GM12878 (cell line): ENCODE measurements around the gene ERCC5. TPM values are rescaled to one million over a fixed set of nuclear protein-coding genes. Genes with fewer than 3 reads are reported as not detected.
A peak's percentile ranks its signal among the peaks of the same experiment; 100 is the strongest.

Experiments
- ATF3 ChIP-seq: IDR thresholded peaks from 2 replicates; pipeline ENCODE4 v1.6.1; 2011; ENCODE audit warnings: low read depth, mild to moderate bottlenecking, low read length, moderate library complexity, borderline replicate concordance; ENCODE audit errors: extremely low read depth
- ATF7 ChIP-seq: fragments of 450-650 bp; IDR thresholded peaks from 2 replicates; pipeline ENCODE4 v1.6.1; 2016; ENCODE audit warnings: low read depth, mild to moderate bottlenecking
- CEBPB ChIP-seq, 2 experiments: fragments of 150-350 bp in 1 of 2; IDR thresholded peaks; 2 replicates each; pipeline ENCODE4 v1.6.1; 2012 to 2014; ENCODE audit warnings: low read depth in 2 of 2, low read length in 2 of 2, borderline replicate concordance in 1 of 2, inconsistent platforms in 1 of 2
- CHD2 ChIP-seq: IDR thresholded peaks from 2 replicates; pipeline ENCODE4 v1.6.1; 2011; ENCODE audit warnings: low read depth, low read length, improper control_type of control experiment, borderline replicate concordance
- CHD4 ChIP-seq: fragments of 200-600 bp; sonication (generic); IDR thresholded peaks from 2 replicates; pipeline ENCODE4 v1.6.1; 2016; ENCODE audit warnings: mild to moderate bottlenecking
- CREB1 ChIP-seq: IDR thresholded peaks from 2 replicates; pipeline ENCODE4 v1.6.1; 2012; ENCODE audit warnings: low read depth, mild to moderate bottlenecking, inconsistent platforms
- E2F4 ChIP-seq: IDR thresholded peaks from 2 replicates; pipeline ENCODE4 v1.6.1; 2012; ENCODE audit warnings: low read depth, low read length, improper control_type of control experiment
- HDGF ChIP-seq: fragments of 450-650 bp; IDR thresholded peaks from 2 replicates; pipeline ENCODE4 v1.6.1; 2016; ENCODE audit warnings: antibody characterized with exemption
- IKZF1 ChIP-seq: fragments of 450-650 bp; conservative IDR thresholded peaks from 2 replicates; pipeline ENCODE4 v1.6.1; 2017; ENCODE audit warnings: antibody characterized with exemption, mild to moderate bottlenecking
- LARP7 ChIP-seq: fragments of 450-650 bp; IDR thresholded peaks from 2 replicates; pipeline ENCODE4 v1.6.1; 2017; ENCODE audit warnings: mild to moderate bottlenecking
- MLLT1 ChIP-seq: fragments of 450-650 bp; IDR thresholded peaks from 2 replicates; pipeline ENCODE4 v1.6.1; 2016; ENCODE audit warnings: mild to moderate bottlenecking
- MYC ChIP-seq: IDR thresholded peaks from 2 replicates; pipeline ENCODE4 v1.6.1; 2011; ENCODE audit warnings: mild to moderate bottlenecking, low read length, moderate library complexity, inconsistent platforms; ENCODE audit not compliant: insufficient read depth, insufficient replicate concordance, insufficient read length, severe bottlenecking
- NFYB ChIP-seq: IDR thresholded peaks from 2 replicates; pipeline ENCODE4 v1.6.1; 2011; ENCODE audit warnings: low read depth, mild to moderate bottlenecking, low read length, improper control_type of control experiment, moderate library complexity; ENCODE audit not compliant: insufficient read depth
- PKNOX1 ChIP-seq: fragments of 450-650 bp; IDR thresholded peaks from 2 replicates; pipeline ENCODE4 v1.6.1; 2016; ENCODE audit warnings: mild to moderate bottlenecking
- PML ChIP-seq: IDR thresholded peaks from 2 replicates; pipeline ENCODE4 v1.6.1; 2012; ENCODE audit warnings: low read length, inconsistent platforms
- POU2F2 ChIP-seq: IDR thresholded peaks from 3 replicates; pipeline ENCODE4 v1.6.1; 2011; ENCODE audit warnings: low read depth, mild to moderate bottlenecking, low read length, borderline replicate concordance
- RBBP5 ChIP-seq: fragments of 200-600 bp; sonication (generic); conservative IDR thresholded peaks from 2 replicates; pipeline ENCODE4 v1.6.1; 2016
- SIX5 ChIP-seq: IDR thresholded peaks from 2 replicates; pipeline ENCODE4 v1.6.1; 2011; ENCODE audit warnings: mild to moderate bottlenecking, low read depth, low read length, moderate library complexity; ENCODE audit not compliant: severe bottlenecking
- SREBF1 ChIP-seq: IDR thresholded peaks from 2 replicates; pipeline ENCODE4 v1.6.1; 2012; ENCODE audit warnings: mild to moderate bottlenecking, low read length
- SREBF2 ChIP-seq: IDR thresholded peaks from 2 replicates; pipeline ENCODE4 v1.6.1; 2012; ENCODE audit warnings: mild to moderate bottlenecking, low read length
- STAT3 ChIP-seq: IDR thresholded peaks from 2 replicates; pipeline ENCODE4 v1.6.1; 2011; ENCODE audit warnings: low read depth, low read length, improper control_type of control experiment
- TARDBP ChIP-seq: IDR thresholded peaks from 2 replicates; pipeline ENCODE4 v1.6.1; 2016; ENCODE audit warnings: borderline replicate concordance
- TBL1XR1 ChIP-seq: IDR thresholded peaks from 2 replicates; pipeline ENCODE4 v1.6.1; 2012; ENCODE audit warnings: low read depth, low read length, improper control_type of control experiment
- TCF7 ChIP-seq: IDR thresholded peaks from 2 replicates; pipeline ENCODE4 v1.6.1; 2014; ENCODE audit warnings: antibody characterized with exemption, borderline replicate concordance
- YBX1 ChIP-seq: fragments of 450-650 bp; IDR thresholded peaks from 2 replicates; pipeline ENCODE4 v1.6.1; 2016; ENCODE audit warnings: antibody characterized with exemption
- ZNF24 ChIP-seq: fragments of 450-650 bp; IDR thresholded peaks from 2 replicates; pipeline ENCODE4 v1.6.1; 2017; ENCODE audit warnings: antibody characterized with exemption, mild to moderate bottlenecking
- ZNF384 ChIP-seq: IDR thresholded peaks from 2 replicates; pipeline ENCODE4 v1.6.1; 2012; ENCODE audit warnings: low read depth, mild to moderate bottlenecking, low read length, improper control_type of control experiment, borderline replicate concordance
- ZNF622 ChIP-seq: fragments of 450-650 bp; IDR thresholded peaks from 2 replicates; pipeline ENCODE4 v1.6.1; 2017; ENCODE audit warnings: mild to moderate bottlenecking, inconsistent platforms
- polyA plus RNA-seq, 11 experiments: library from polyadenylated mRNA; depleted of rRNA in 4 of 11; unstranded in 6 of 11; stranded (reverse) in 5 of 11; fragments of >200 nt; fragmentation: Nextera tagmentation in 4 of 11; fragmentation: Illumina TruSeq in 1 of 11; extraction: Ambion mirVana in 4 of 11; extraction: Trizol in 1 of 11; gene quantifications; 1 replicate in 1 of 11; 2 replicates in 10 of 11; pipeline versions ENCODE4 v1.2.1 to v1.2.3, GENCODE V29; 2011 to 2016; ENCODE audit warnings: inconsistent platforms in 2 of 11, missing spikeins in 2 of 11, low read depth in 1 of 11
- total RNA-seq, 4 experiments: library from RNA; depleted of rRNA in 3 of 4; stranded (reverse); fragments of >200 nt in 3 of 4; fragmentation: Illumina TruSeq in 1 of 4; extraction: Trizol in 1 of 4; gene quantifications; 2 replicates each; pipeline versions ENCODE4 v1.2.1 to v1.2.3, GENCODE V29; 2013 to 2021

ERCC5 gene
- total and polyA plus RNA-seq, 10 of the 15 experiments (the other 5 are each of a cell fraction or from before 2014, with no cell fraction given) = 11.7 to 59.2 (median 41.6) TPM

- TF ChIP-seq MLLT1 (peak; percentile 77), LARP7 (peak; percentile 25), ZNF384 (no peak), HDGF (peak; percentile 56; the same call in 1 of the 2 replicates), ATF7 (peak; percentile 90), POU2F2 (peak; percentile 86), SREBF2 (no peak), CHD2 (peak; percentile 78; the same call in 1 of the 2 replicates), RBBP5 (no peak), PML (peak; percentile 97), STAT3 (0 out of 2 replicates have a peak, but pooled peaks have one; percentile 17), CHD4 (no peak), PKNOX1 (peak; percentile 85), NFYB (0 out of 2 replicates have a peak, but pooled peaks have one; percentile 36), TBL1XR1 (no peak), YBX1 (no peak), IKZF1 (peak; percentile 92), ZNF24 (no peak), E2F4 (no peak), CEBPB (IDR thresholded peaks at IDR 0.05; ENCODE audit: borderline replicate concordance in 1 of 2, low read depth in 2 of 2, low read length in 2 of 2) (no peak), TCF7 (no peak), TARDBP (no peak), CREB1 (peak; percentile 100), ZNF622 (no peak), MYC (peak; percentile 61), SREBF1 (no peak), SIX5 (peak; percentile 62), ATF3 (peak; percentile 73; the same call in 1 of the 2 replicates)
These were observed at the start of gene ERCC5 (continued) for GRCh38 chr13:102845630-102846260.
